SK-N-SH treated with all-trans-retinoic acid at 6 μM for 48 hours (cell line): ENCODE results near the gene KRTAP5-8.

Experiments
- ATAC-seq: fragments of 200-7000 bp; cut with Tn5 transposase; 3 replicates; pipeline ENCODE4 v1.9.1; 2020; ENCODE audit warnings: mild to moderate bottlenecking, moderate library complexity
- ARNTL ChIP-seq: fragments of 450-650 bp; formaldehyde crosslinking; IDR thresholded peaks from 2 replicates; pipeline ENCODE4 v1.5.0; 2020; ENCODE audit warnings: low read depth, mild to moderate bottlenecking, moderate library complexity, borderline replicate concordance
- BACH2 ChIP-seq: fragments of 250-450 bp; sonication (Bioruptor Pico); IDR thresholded peaks from 2 replicates; pipeline ENCODE4 v1.9.0; 2021; ENCODE audit warnings: mild to moderate bottlenecking, borderline replicate concordance
- CREB5 ChIP-seq: fragments of 250-450 bp; sonication (Bioruptor Pico); IDR thresholded peaks from 2 replicates; pipeline ENCODE4 v1.5.1; 2020; ENCODE audit warnings: low read depth, mild to moderate bottlenecking, moderate library complexity
- CSDC2 ChIP-seq: fragments of 250-450 bp; sonication (Bioruptor Pico); IDR thresholded peaks from 2 replicates; pipeline ENCODE4 v1.5.0; 2020; ENCODE audit warnings: mild to moderate bottlenecking, moderate library complexity
- CSRNP3 ChIP-seq: fragments of 250-450 bp; sonication (Bioruptor Pico); IDR thresholded peaks from 2 replicates; pipeline ENCODE4 v1.5.1; 2021; ENCODE audit warnings: mild to moderate bottlenecking, moderate library complexity
- ESRRG ChIP-seq: fragments of 250-450 bp; sonication (Bioruptor Pico); IDR thresholded peaks from 2 replicates; pipeline ENCODE4 v1.6.1; 2021; ENCODE audit warnings: mild to moderate bottlenecking
- GLIS3 ChIP-seq: fragments of 250-450 bp; sonication (Bioruptor Pico); IDR thresholded peaks from 2 replicates; pipeline ENCODE4 v1.5.0; 2020; ENCODE audit warnings: mild to moderate bottlenecking, moderate library complexity
- ISL1 ChIP-seq: fragments of 250-450 bp; sonication (Bioruptor Pico); IDR thresholded peaks from 2 replicates; pipeline ENCODE4 v2.1.2; 2022; ENCODE audit warnings: mild to moderate bottlenecking, moderate library complexity
- OSR1 ChIP-seq: fragments of 250-450 bp; sonication (Bioruptor Pico); IDR thresholded peaks from 2 replicates; pipeline ENCODE4 v1.8.0; 2022; ENCODE audit warnings: moderate library complexity, mild to moderate bottlenecking, inconsistent platforms
- PATZ1 ChIP-seq: fragments of 250-450 bp; sonication (Bioruptor Pico); IDR thresholded peaks from 2 replicates; pipeline ENCODE4 v1.8.0; 2020; ENCODE audit warnings: mild to moderate bottlenecking, moderate library complexity, borderline replicate concordance
- POU6F1 ChIP-seq: fragments of 250-450 bp; sonication (Bioruptor Pico); IDR thresholded peaks from 2 replicates; pipeline ENCODE4 v1.8.0; 2021; ENCODE audit warnings: low read depth, mild to moderate bottlenecking, moderate library complexity, borderline replicate concordance
- PPARA ChIP-seq: fragments of 250-450 bp; sonication (Bioruptor Pico); IDR thresholded peaks from 2 replicates; pipeline ENCODE4 v1.5.0; 2020; ENCODE audit warnings: mild to moderate bottlenecking, borderline replicate concordance
- SNAI2 ChIP-seq: fragments of 250-450 bp; sonication (Bioruptor Pico); IDR thresholded peaks from 2 replicates; pipeline ENCODE4 v1.5.0; 2020; ENCODE audit warnings: mild to moderate bottlenecking, moderate library complexity
- TCF4 ChIP-seq: fragments of 250-450 bp; sonication (Bioruptor Pico); IDR thresholded peaks from 2 replicates; pipeline ENCODE4 v1.8.0; 2021; ENCODE audit warnings: mild to moderate bottlenecking, moderate library complexity, borderline replicate concordance
- TOX ChIP-seq: fragments of 250-450 bp; sonication (Bioruptor Pico); IDR thresholded peaks from 2 replicates; pipeline ENCODE4 v1.8.0; 2021; ENCODE audit warnings: mild to moderate bottlenecking, moderate library complexity, borderline replicate concordance
- TSHZ2 ChIP-seq: fragments of 250-450 bp; sonication (Bioruptor Pico); IDR thresholded peaks from 2 replicates; pipeline ENCODE4 v1.5.0; 2020; ENCODE audit warnings: mild to moderate bottlenecking, moderate library complexity
- ZC3H10 ChIP-seq: fragments of 250-450 bp; sonication (Bioruptor Pico); IDR thresholded peaks from 2 replicates; pipeline ENCODE4 v1.5.1; 2021; ENCODE audit warnings: mild to moderate bottlenecking, moderate library complexity
- ZFP3 ChIP-seq: fragments of 250-450 bp; sonication (Bioruptor Pico); IDR thresholded peaks from 2 replicates; pipeline ENCODE4 v1.5.0; 2020; ENCODE audit warnings: mild to moderate bottlenecking, moderate library complexity
- ZFP30 ChIP-seq: fragments of 450-650 bp; formaldehyde crosslinking; IDR thresholded peaks from 2 replicates; pipeline ENCODE4 v1.5.0; 2022; ENCODE audit warnings: mild to moderate bottlenecking, moderate library complexity
- ZNF565 ChIP-seq: fragments of 450-650 bp; formaldehyde crosslinking; conservative IDR thresholded peaks from 2 replicates; pipeline ENCODE4 v1.5.0; 2020; ENCODE audit warnings: low read depth, mild to moderate bottlenecking, moderate library complexity
- ZNF8 ChIP-seq: fragments of 450-650 bp; formaldehyde crosslinking; IDR thresholded peaks from 2 replicates; pipeline ENCODE4 v1.5.0; 2020; ENCODE audit warnings: mild to moderate bottlenecking, moderate library complexity

Gene KRTAP5-8

GRCh38 chr11:71490731-71491390, 47.0 kb upstream of the KRTAP5-8 start:
- no peak for ATAC-seq
- no peak for TF ChIP-seq ZNF8 (CRISPR knock-in tag)
- TF ChIP-seq ZNF565 (CRISPR knock-in tag), result no peak
- no peak for TF ChIP-seq SNAI2 (CRISPR knock-in tag)
- no peak for TF ChIP-seq CREB5 (CRISPR knock-in tag)
- TF ChIP-seq, all 23 proteins: peak for 0

- no peak for TF ChIP-seq ESRRG
- no peak for TF ChIP-seq TCF4 (CRISPR knock-in tag)
- no peak for TF ChIP-seq OSR1 (CRISPR knock-in tag)
- no peak for TF ChIP-seq PATZ1 (CRISPR knock-in tag)
- TF ChIP-seq ISL1 (CRISPR knock-in tag), result no peak
- no peak for TF ChIP-seq TSHZ2 (CRISPR knock-in tag)
- TF ChIP-seq CSRNP3 (CRISPR knock-in tag), result no peak
- TF ChIP-seq ARNTL, result no peak
- TF ChIP-seq CSDC2 (CRISPR knock-in tag), result no peak
- TF ChIP-seq TOX (CRISPR knock-in tag), result no peak
- TF ChIP-seq ZNF565 (CRISPR knock-in tag), result no peak
- TF ChIP-seq GLIS3 (CRISPR knock-in tag), result no peak
- no peak for TF ChIP-seq SNAI2 (CRISPR knock-in tag)
- no peak for TF ChIP-seq ZFP30 (CRISPR knock-in tag)
- no peak for TF ChIP-seq BACH2 (CRISPR knock-in tag)
- no peak for TF ChIP-seq ZFP3 (CRISPR knock-in tag)
- ATAC-seq, result no peak
These were observed 46.3 kb upstream of the KRTAP5-8 start for GRCh38 chr11:71491531-71491930.

- no peak for TF ChIP-seq ZFP30 (CRISPR knock-in tag)
- TF ChIP-seq GLIS3 (CRISPR knock-in tag), result no peak
- no peak for TF ChIP-seq PPARA
- TF ChIP-seq ARNTL, result no peak
- TF ChIP-seq TCF4 (CRISPR knock-in tag), result no peak
- TF ChIP-seq ISL1 (CRISPR knock-in tag), result no peak
- no peak for TF ChIP-seq ESRRG
- TF ChIP-seq ZFP3 (CRISPR knock-in tag), result no peak
- no peak for TF ChIP-seq CREB5 (CRISPR knock-in tag)
- TF ChIP-seq TOX (CRISPR knock-in tag), result no peak
- no peak for TF ChIP-seq ZC3H10 (CRISPR knock-in tag)
- TF ChIP-seq TSHZ2 (CRISPR knock-in tag), result no peak
- TF ChIP-seq CSRNP3 (CRISPR knock-in tag), result no peak
- TF ChIP-seq POU6F1 (CRISPR knock-in tag), result no peak
- TF ChIP-seq ZNF8 (CRISPR knock-in tag), result no peak
- no peak for ATAC-seq
These were observed 45.9 kb upstream of the KRTAP5-8 start for GRCh38 chr11:71491940-71492339.
